ENCODE measurements around the gene ZDHHC18. TPM values are rescaled to one million over a fixed set of nuclear protein-coding genes. Genes with fewer than 3 reads are reported as not detected.

ZDHHC18 gene
- total RNA-seq, 1 experiment from 2014 or later: 33.1 TPM

GRCh38 chr1:26856181-26856580 lies 29.7 kb downstream of the ZDHHC18 start:
- Mint-ChIP-seq H3K36me3 (ENCODE audit: insufficient read depth in 1 of 3, low read depth in 3 of 3) (peaks cover 13 to 36% (median 26%) of the 10 kb centered on the region in 3 experiments; a peak in 6 of 7 replicates), H3K27ac (peak overlapping the region in 2 of 3 experiments; percentile 71 to 85; a peak in 2 of 7 replicates), H3K4me3 (no peak overlapping the region), H3K27me3 (ENCODE audit: low read depth) (no peaks in the 10 kb centered on the region), H3K4me1 (peaks cover 21 to 24% of the 10 kb centered on the region in 2 experiments), H3K9me3 (no peaks in the 10 kb centered on the region)
- H3K4me1 ChIP-seq (ENCODE audit: insufficient read depth, low read length): no peaks in the 10 kb centered on the region
- no CpG with 5 or more reads among the region's 11 CpGs for WGBS (ENCODE audit: extremely low coverage, insufficient read length, low lambda C conversion rate)
- no peaks in the 10 kb centered on the region for H3K23me2 ChIP-seq (ENCODE audit: insufficient read length, low read depth, low read length, poor library complexity, severe bottlenecking)
- H2BK5ac ChIP-seq (ENCODE audit: insufficient read length, low read length): no peak overlapping the region
- H4K20me1 ChIP-seq (ENCODE audit: control insufficient read depth, insufficient read depth, insufficient read length): no peaks in the 10 kb centered on the region
- H3K9ac ChIP-seq (ENCODE audit: extremely low read depth, insufficient read length, low read length): no peak overlapping the region
- no peak overlapping the region for H3T11ph ChIP-seq (ENCODE audit: low read length)
- no peak overlapping the region; the same call in 1 of the 2 replicates for H3K14ac ChIP-seq (ENCODE audit: insufficient read depth, low read length)
- H3K79me1 ChIP-seq (ENCODE audit: insufficient read depth, low read depth, low read length, poor library complexity, severe bottlenecking): no peaks in the 10 kb centered on the region
- no peaks in the 10 kb centered on the region for H3K9me3 ChIP-seq (ENCODE audit: control insufficient read depth, low read depth, low read length)
- no peak overlapping the region for H3K27ac ChIP-seq (ENCODE audit: insufficient read length, low read depth, low read length)
- H2BK15ac ChIP-seq (ENCODE audit: low read depth, low read length): no peak overlapping the region
- no peak overlapping the region for H3K4me2 ChIP-seq (ENCODE audit: insufficient read depth, insufficient read length, low read length)
- no peak overlapping the region for H3K23ac ChIP-seq (ENCODE audit: insufficient read length, low read depth, low read length)
- H3K56ac ChIP-seq (ENCODE audit: insufficient read length, low read depth, low read length): no peak overlapping the region
- no peak overlapping the region for H2BK12ac ChIP-seq (ENCODE audit: insufficient read length, low read depth, low read length)
- no peak overlapping the region for H4K8ac ChIP-seq (replicated peaks; ENCODE audit: insufficient read length, low read depth, low read length)
- TF ChIP-seq, protein P1, sequence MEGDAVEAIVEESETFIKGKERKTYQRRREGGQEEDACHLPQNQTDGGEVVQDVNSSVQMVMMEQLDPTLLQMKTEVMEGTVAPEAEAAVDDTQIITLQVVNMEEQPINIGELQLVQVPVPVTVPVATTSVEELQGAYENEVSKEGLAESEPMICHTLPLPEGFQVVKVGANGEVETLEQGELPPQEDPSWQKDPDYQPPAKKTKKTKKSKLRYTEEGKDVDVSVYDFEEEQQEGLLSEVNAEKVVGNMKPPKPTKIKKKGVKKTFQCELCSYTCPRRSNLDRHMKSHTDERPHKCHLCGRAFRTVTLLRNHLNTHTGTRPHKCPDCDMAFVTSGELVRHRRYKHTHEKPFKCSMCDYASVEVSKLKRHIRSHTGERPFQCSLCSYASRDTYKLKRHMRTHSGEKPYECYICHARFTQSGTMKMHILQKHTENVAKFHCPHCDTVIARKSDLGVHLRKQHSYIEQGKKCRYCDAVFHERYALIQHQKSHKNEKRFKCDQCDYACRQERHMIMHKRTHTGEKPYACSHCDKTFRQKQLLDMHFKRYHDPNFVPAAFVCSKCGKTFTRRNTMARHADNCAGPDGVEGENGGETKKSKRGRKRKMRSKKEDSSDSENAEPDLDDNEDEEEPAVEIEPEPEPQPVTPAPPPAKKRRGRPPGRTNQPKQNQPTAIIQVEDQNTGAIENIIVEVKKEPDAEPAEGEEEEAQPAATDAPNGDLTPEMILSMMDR (conservative IDR thresholded peaks at IDR 0.05): no peak
- no peak overlapping the region for H3K18ac ChIP-seq (ENCODE audit: insufficient read length, low read depth, low read length)
- DNase-seq: no peak
- H2AFZ ChIP-seq (ENCODE audit: low read length): no peak overlapping the region
- H4K5ac ChIP-seq (ENCODE audit: insufficient read length, low read depth, low read length): no peak overlapping the region
- H2BK120ac ChIP-seq (ENCODE audit: low read depth, low read length, poor library complexity, severe bottlenecking): no peak overlapping the region
- no peak overlapping the region for H2AK5ac ChIP-seq (ENCODE audit: insufficient read length, low read length)
- no peak overlapping the region for H3K4ac ChIP-seq (ENCODE audit: low read depth, low read length)
- no peak overlapping the region for H2BK20ac ChIP-seq (ENCODE audit: low read depth, low read length, poor library complexity, severe bottlenecking)
- H3K79me2 ChIP-seq (ENCODE audit: insufficient read depth, low read length): no peaks in the 10 kb centered on the region
- no peaks in the 10 kb centered on the region for H3K27me3 ChIP-seq (ENCODE audit: insufficient read depth, low read length)
- H4K91ac ChIP-seq (ENCODE audit: insufficient read length, low read depth, low read length): no peak overlapping the region
